ENCODE results near the gene CHSY1.

DNA sequence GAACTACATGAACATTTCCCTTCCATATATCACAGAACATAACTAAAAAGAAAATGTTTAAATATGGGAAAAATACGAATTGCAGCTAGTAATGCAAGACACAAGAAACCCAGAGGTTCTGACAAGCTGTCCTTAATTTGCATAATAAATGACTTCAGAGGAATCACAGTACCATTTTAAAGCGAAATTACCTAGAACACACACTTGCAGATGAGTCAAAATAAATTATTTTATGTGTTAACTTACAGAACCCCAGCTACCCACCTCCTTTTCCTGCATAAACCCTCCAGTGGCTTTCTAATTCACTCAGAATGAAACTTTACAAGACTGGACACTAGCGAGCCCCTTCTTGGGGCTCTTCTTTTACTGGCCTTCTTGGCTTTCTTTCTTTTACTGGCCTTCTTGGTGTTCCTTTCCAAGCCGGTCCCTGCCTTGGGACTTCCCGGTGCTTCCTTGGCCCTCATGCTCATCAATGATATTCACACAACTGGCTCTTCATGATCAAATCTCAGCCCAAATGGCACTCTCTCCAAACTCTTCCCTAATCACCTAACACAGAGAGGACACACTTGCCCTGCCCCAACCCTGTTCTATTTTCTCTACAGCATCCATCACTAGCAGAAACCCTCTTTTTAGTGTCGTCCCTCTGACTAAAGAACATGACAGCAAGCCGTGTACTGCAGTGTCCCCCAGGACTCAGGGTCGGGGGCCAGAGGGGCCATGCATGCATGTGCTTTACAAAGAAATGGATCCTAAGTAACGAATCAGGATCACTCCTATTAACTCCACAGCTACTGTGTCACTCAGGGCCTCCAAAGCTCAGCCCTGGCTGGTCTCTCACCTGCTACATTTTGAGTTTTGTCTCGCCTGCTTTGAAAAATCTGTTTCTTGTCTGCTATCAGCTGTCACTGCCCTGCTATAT lies 4.8 kb downstream of the CHSY1 start:
- no peak for TF ChIP-seq POLR2A (IDR thresholded peaks at IDR 0.05)
- TF ChIP-seq, protein P1, sequence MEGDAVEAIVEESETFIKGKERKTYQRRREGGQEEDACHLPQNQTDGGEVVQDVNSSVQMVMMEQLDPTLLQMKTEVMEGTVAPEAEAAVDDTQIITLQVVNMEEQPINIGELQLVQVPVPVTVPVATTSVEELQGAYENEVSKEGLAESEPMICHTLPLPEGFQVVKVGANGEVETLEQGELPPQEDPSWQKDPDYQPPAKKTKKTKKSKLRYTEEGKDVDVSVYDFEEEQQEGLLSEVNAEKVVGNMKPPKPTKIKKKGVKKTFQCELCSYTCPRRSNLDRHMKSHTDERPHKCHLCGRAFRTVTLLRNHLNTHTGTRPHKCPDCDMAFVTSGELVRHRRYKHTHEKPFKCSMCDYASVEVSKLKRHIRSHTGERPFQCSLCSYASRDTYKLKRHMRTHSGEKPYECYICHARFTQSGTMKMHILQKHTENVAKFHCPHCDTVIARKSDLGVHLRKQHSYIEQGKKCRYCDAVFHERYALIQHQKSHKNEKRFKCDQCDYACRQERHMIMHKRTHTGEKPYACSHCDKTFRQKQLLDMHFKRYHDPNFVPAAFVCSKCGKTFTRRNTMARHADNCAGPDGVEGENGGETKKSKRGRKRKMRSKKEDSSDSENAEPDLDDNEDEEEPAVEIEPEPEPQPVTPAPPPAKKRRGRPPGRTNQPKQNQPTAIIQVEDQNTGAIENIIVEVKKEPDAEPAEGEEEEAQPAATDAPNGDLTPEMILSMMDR (IDR thresholded peaks at IDR 0.05), result no peak
